Measurements from ENCODE around the gene ARHGAP22. TPM values are rescaled to one million over a fixed set of nuclear protein-coding genes. Genes with fewer than 3 reads are reported as not detected.

The ARHGAP22 gene
- total RNA-seq, 1 donor from 2014 or later = 1.2 TPM

GRCh38 chr10:48459270-48460150 lies 145.4 kb downstream of the ARHGAP22 start:
- Mint-ChIP-seq H3K27ac (no peak overlapping the region), H3K9me3 (no peaks in the 10 kb centered on the region), H3K36me3 (ENCODE audit: low read depth) (no peaks in the 10 kb centered on the region), H3K4me3 (no peak overlapping the region), H3K4me1 (ENCODE audit: low read depth) (no peaks in the 10 kb centered on the region), H3K27me3 (ENCODE audit: insufficient read depth) (no peaks in the 10 kb centered on the region)
- no peak for DNase-seq (ENCODE audit: low spot score)
- intact Hi-C loops (cut with micrococcal nuclease) = no loop called here

GRCh38 chr10:48458662-48459048 lies 146.2 kb downstream of the ARHGAP22 start:
- Mint-ChIP-seq H3K4me1 (ENCODE audit: low read depth) (no peaks in the 10 kb centered on the region), H3K4me3 (no peak overlapping the region), H3K27ac (no peak overlapping the region), H3K9me3 (no peaks in the 10 kb centered on the region), H3K36me3 (ENCODE audit: low read depth) (no peaks in the 10 kb centered on the region), H3K27me3 (ENCODE audit: insufficient read depth) (no peaks in the 10 kb centered on the region)
- DNase-seq (ENCODE audit: low spot score) = no peak
- intact Hi-C loops (cut with micrococcal nuclease) = no loop called here

- no peaks in the 10 kb centered on the region for H3K4me1 Mint-ChIP-seq (ENCODE audit: low read depth)
- no peak for DNase-seq (ENCODE audit: low spot score)
- no peaks in the 10 kb centered on the region for H3K27me3 Mint-ChIP-seq (ENCODE audit: insufficient read depth)
- intact Hi-C loops (cut with micrococcal nuclease) = no loop called here
- H3K4me3 Mint-ChIP-seq = no peak overlapping the region
- H3K9me3 Mint-ChIP-seq = no peaks in the 10 kb centered on the region
- no peaks in the 10 kb centered on the region for H3K36me3 Mint-ChIP-seq (ENCODE audit: low read depth)
- no peak overlapping the region for H3K27ac Mint-ChIP-seq
Measured at GRCh38 chr10:48457949-48458661, 146.8 kb downstream of the ARHGAP22 start.

- DNase-seq (ENCODE audit: low spot score) = no peak
- Mint-ChIP-seq H3K4me3 (no peak overlapping the region), H3K27me3 (ENCODE audit: insufficient read depth) (no peaks in the 10 kb centered on the region), H3K36me3 (ENCODE audit: low read depth) (no peaks in the 10 kb centered on the region), H3K27ac (no peak overlapping the region), H3K4me1 (ENCODE audit: low read depth) (no peaks in the 10 kb centered on the region), H3K9me3 (no peaks in the 10 kb centered on the region)
- intact Hi-C loops (cut with micrococcal nuclease) = no loop called here
Measured at GRCh38 chr10:48456808-48457761, 147.8 kb downstream of the ARHGAP22 start.

- Mint-ChIP-seq H3K27me3 (ENCODE audit: insufficient read depth) (no peaks in the 10 kb centered on the region), H3K27ac (no peak overlapping the region), H3K9me3 (no peaks in the 10 kb centered on the region), H3K36me3 (ENCODE audit: low read depth) (no peaks in the 10 kb centered on the region), H3K4me1 (ENCODE audit: low read depth) (no peaks in the 10 kb centered on the region), H3K4me3 (no peak overlapping the region)
- intact Hi-C loops (cut with micrococcal nuclease) = no loop called here
- no peak for DNase-seq (ENCODE audit: low spot score)
Measured at GRCh38 chr10:48456361-48456804, 148.5 kb downstream of the ARHGAP22 start.

GRCh38 chr10:48455392-48456151 lies 149.3 kb downstream of the ARHGAP22 start:
- intact Hi-C loops (cut with micrococcal nuclease) = no loop called here
- DNase-seq (ENCODE audit: low spot score) = no peak
- H3K4me3 Mint-ChIP-seq = no peak overlapping the region
- no peaks in the 10 kb centered on the region for H3K27me3 Mint-ChIP-seq (ENCODE audit: insufficient read depth)
- H3K36me3 Mint-ChIP-seq (ENCODE audit: low read depth) = no peaks in the 10 kb centered on the region
- no peak overlapping the region for H3K27ac Mint-ChIP-seq
- H3K9me3 Mint-ChIP-seq = no peaks in the 10 kb centered on the region
- H3K4me1 Mint-ChIP-seq (ENCODE audit: low read depth) = no peaks in the 10 kb centered on the region

- Mint-ChIP-seq H3K9me3 (no peaks in the 10 kb centered on the region), H3K4me1 (ENCODE audit: low read depth) (no peaks in the 10 kb centered on the region), H3K27me3 (ENCODE audit: insufficient read depth) (no peaks in the 10 kb centered on the region), H3K36me3 (ENCODE audit: low read depth) (no peaks in the 10 kb centered on the region), H3K27ac (no peak overlapping the region), H3K4me3 (no peak overlapping the region)
- no peak for DNase-seq (ENCODE audit: low spot score)
- intact Hi-C loops (cut with micrococcal nuclease) = no loop called here
Measured at GRCh38 chr10:48455055-48455391, 149.8 kb downstream of the ARHGAP22 start.

GRCh38 chr10:48454302-48455054 lies 150.4 kb downstream of the ARHGAP22 start:
- no peak for DNase-seq (ENCODE audit: low spot score)
- intact Hi-C loops (cut with micrococcal nuclease) = no loop called here
- Mint-ChIP-seq H3K9me3 (no peaks in the 10 kb centered on the region), H3K27ac (no peak overlapping the region), H3K4me1 (ENCODE audit: low read depth) (no peaks in the 10 kb centered on the region), H3K36me3 (ENCODE audit: low read depth) (no peaks in the 10 kb centered on the region), H3K27me3 (ENCODE audit: insufficient read depth) (no peaks in the 10 kb centered on the region), H3K4me3 (no peak overlapping the region)

- H3K36me3 Mint-ChIP-seq (ENCODE audit: low read depth) = no peaks in the 10 kb centered on the region
- no peak for DNase-seq (ENCODE audit: low spot score)
- no peak overlapping the region for H3K27ac Mint-ChIP-seq
Measured at GRCh38 chr10:48453451-48454301, 151.2 kb downstream of the ARHGAP22 start.

GRCh38 chr10:48452879-48453412 lies 151.9 kb downstream of the ARHGAP22 start:
- no peaks in the 10 kb centered on the region for H3K27me3 Mint-ChIP-seq (ENCODE audit: insufficient read depth)
- DNase-seq (ENCODE audit: low spot score) = no peak
- no peak overlapping the region for H3K27ac Mint-ChIP-seq
- H3K4me1 Mint-ChIP-seq (ENCODE audit: low read depth) = no peaks in the 10 kb centered on the region
- intact Hi-C loops (cut with micrococcal nuclease) = no loop called here
- H3K4me3 Mint-ChIP-seq = no peak overlapping the region
- H3K9me3 Mint-ChIP-seq = no peaks in the 10 kb centered on the region
- H3K36me3 Mint-ChIP-seq (ENCODE audit: low read depth) = no peaks in the 10 kb centered on the region

More at GRCh38 chr10:48453451-48454301, 151.2 kb downstream of the ARHGAP22 start:
- H3K4me1 Mint-ChIP-seq (ENCODE audit: low read depth) = no peaks in the 10 kb centered on the region
- intact Hi-C loops (cut with micrococcal nuclease) = no loop called here
- no peaks in the 10 kb centered on the region for H3K27me3 Mint-ChIP-seq (ENCODE audit: insufficient read depth)
- no peak overlapping the region for H3K4me3 Mint-ChIP-seq
- H3K9me3 Mint-ChIP-seq = no peaks in the 10 kb centered on the region
